Activated effector memory CD4-positive, alpha-beta T cell treated with Interleukin-2 at 50 U/mL for 16 hours (primary cell): ENCODE data around the gene AUNIP.
A peak's percentile ranks its signal among the peaks of the same experiment; 100 is the strongest.

Experiments
- DNase-seq: peaks from one replicate; pipeline ENCODE4 v3.0.0-alpha.2; 2020

The AUNIP gene

DNA sequence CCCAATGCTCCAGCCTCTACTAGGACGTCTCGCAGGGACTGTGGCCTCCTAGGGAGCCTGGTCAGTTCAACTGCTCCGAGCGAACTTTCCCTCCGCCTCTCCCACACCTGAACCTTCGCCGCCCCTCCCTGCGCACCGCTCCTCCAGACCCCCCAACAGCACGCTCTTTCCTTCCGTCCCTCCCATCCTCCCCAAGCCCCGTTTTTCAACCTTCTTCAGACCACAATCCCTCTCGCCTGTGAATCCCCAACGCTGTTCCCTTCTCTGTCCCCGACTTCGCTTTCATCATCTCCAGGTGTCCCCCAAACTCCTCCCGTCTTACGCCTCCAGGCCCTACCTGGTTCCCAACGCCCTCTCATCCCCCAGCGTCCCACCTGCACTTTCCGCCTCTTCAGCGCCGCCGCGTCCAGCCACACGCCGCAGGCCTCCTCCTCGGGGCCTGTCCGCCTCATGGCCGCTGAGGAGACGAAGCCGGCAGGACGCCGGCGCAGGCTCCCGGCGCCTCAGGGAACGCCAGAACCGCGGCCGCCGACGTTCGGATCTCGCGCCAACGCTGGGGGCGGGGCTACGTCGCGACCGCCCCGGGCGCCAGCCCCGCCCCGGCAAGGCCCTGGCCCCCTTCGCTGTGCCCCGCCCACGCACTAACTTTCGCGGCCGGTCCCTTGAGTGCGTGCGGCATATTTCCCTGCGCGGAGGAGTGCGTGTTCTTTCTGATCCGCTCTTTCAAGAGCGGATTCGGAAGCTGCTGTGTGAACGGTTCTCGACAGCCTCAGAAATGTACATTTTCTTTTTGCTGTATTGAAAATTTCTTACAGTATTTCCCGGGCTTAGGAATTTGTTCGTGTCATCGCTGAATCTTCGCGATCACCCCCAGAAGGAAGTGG lies at the start of gene AUNIP:
Gene AUNIP, minus strand, starts transcription at position 552 of the 884 bp plus-strand sequence. Its CDS starts 100 bp downstream, at position 452.
- peak; percentile 81 for DNase-seq

GRCh38 chr1:25909040-25909439 lies 49.8 kb upstream of the AUNIP start:
- no peak for DNase-seq

- no peak for DNase-seq
These were observed 48.9 kb upstream of the AUNIP start for GRCh38 chr1:25908161-25908560.

DNA sequence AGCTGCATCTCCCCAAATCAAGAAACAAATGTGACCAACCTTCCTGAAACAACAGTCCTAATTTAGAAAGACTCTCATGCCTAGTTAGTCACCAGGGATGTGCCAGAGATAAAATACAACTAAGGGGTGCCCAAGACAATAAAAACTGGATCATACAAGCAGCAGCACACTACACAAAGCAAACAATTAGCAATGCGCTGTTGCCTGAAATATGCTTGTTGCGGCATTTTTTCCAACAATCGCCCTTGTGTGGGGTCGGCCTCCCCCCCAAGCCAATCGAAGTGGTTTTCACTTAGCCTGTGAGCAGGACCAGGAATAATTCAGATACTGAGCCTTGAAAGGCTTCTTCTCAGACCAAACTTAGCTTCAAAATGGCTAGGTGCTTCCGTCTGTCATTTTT lies 48.3 kb upstream of the AUNIP start:
- DNase-seq, result no peak

DNA sequence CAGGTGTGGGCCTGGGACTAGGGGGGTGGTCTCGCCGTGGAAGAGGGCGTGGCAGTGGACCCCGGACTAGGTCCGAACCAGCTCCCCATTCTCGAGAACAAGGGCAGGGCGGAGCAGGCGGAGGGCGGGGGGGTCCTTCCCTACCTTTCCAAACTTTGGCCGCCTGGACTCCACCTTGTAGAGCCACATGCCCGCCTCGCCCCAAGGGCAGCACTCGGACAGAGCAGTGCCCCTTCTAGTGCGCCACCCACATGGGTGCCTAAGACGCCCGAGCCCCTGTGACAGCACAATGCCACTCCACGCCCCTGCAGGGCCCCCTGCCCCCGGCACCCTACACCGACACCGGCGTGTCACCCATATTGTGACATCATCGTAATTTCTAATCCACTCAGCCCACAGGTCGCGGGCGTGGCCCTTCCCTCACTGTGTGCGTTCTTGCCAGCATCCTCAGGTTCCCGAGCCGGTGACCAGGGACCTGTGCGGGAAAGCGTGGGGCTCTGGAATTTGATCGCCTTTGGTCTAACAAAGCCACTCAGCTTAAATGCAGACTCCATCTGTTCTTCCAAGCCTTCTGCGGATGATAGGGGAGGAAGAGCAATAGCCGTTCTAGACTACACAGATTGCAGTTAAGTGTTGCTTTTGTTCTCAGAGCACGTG lies 47.5 kb upstream of the AUNIP start:
- no peak for DNase-seq

- peak; percentile 82 for DNase-seq
These were observed 46.7 kb upstream of the AUNIP start, which contains the start of gene STMN1 for GRCh38 chr1:25905680-25906643. TSS of gene STMN1 (minus strand) at chr1:25906419. CDS start at chr1:25904676, 1,743 bp downstream.

- peak; percentile 81 for DNase-seq
These were observed 45.9 kb upstream of the AUNIP start for GRCh38 chr1:25904943-25905679.

GRCh38 chr1:25903986-25904385 lies 44.7 kb upstream of the AUNIP start:
- DNase-seq, result no peak

GRCh38 chr1:25902462-25902861 lies 43.2 kb upstream of the AUNIP start:
- no peak for DNase-seq

DNA sequence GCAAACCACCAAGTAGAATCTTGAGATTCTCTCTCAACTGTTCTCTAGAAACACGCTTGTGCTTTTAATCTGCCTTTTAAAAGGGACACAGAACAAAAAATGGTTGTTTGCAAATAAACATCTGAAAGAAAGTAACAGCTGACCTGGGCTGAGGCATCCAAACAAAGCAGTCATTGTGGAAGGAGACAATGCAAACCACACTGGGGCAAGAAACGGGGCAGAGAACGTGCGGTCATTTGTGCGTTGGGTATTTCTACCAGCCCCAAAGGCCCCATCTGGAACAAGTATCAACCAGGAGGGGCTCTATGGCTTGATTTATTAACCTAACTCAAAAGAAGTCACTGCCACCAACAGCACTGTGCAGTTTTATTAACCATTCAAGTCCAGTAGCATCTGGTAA lies 41.0 kb upstream of the AUNIP start:
- DNase-seq, result no peak

GRCh38 chr1:25899792-25900191 lies 40.5 kb upstream of the AUNIP start:
- no peak for DNase-seq

DNA sequence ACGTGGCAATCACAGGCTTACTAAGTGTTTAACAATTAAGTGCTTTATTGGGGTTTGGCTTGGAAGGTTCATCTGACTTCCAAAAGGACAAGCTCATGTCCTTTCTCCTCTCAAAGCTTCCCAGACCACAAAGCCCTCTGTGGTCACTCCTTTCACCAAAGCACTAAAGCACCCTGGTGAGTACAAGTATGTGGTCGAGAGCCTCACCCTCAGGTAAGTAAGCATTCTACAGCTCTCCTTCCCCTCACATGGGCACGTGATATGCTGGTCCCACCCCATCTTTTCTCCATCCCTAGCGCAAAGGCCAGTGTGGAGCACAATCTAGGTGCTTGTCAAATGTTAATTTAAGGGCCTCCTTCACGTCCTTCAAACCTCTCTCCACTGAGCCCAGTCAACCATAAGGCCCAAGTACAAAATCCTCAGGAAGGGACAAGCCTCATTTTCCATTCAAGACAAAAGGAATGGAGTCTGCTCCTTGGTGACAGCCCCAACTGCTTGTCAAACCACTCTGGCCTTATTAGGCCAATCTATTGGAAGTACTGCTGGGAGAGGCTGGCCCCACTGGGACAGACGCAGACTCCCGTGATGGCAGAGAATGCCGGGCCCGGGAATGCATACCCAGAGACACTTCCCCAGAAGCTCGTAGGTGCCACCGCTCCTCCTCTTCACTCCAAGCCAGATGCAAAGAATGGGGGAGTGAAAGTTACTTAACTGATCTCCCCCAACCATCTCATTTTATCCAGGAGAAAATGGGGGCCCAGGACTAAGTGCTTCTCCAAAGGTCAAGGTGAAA lies 39.2 kb upstream of the AUNIP start:
- no peak for DNase-seq

DNA sequence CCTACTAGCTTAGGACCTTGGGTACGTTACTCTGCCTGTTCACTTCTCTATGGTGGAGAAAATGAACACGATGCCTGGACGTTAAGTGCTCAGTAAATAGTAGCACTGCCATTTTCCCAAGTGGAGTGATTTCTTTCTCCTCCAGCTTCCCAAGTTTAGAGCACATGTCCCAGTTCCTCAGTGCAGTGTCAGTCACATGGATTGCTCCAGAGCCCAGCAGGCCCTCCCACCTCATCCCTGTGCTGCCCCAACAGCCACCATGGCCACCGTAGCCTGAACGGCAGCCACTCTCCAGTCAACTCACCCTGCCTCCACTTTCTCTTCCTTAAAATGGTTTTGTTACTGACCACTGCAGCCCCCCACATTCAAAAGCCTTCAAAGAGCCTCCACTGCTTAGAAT lies 38.5 kb upstream of the AUNIP start:
- no peak for DNase-seq

GRCh38 chr1:25896266-25896665 lies 37.0 kb upstream of the AUNIP start:
- no peak for DNase-seq

DNA sequence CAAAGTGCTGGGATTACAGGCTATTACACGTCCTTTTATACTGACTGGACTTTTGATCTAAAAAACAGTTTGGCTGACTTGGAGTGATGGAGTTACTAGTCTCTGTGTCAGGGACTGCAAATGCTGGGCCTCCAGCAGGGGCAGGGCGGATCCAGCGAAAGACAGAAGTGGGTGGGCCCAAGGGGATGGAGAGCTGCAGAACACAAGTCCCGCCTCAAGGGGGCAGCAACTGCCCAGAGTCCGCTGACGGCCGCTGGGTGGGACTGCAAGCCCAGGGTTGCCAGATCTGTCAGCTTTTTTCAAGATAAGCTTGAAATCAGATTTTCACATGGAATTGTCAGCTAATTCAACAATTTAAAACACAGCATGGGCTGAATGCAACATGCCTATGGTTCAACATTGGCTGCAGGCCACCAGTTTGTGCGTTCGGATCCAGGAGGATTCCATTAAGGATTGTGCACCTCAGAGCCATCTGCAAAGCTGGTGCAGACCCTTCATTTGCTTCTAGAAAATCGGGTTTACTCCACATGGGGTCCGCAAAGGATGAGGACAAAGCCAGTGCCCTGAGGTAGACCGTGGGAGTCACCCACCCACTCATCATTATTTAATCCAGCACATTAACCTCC lies 36.2 kb upstream of the AUNIP start:
- DNase-seq, result peak; percentile 85

DNA sequence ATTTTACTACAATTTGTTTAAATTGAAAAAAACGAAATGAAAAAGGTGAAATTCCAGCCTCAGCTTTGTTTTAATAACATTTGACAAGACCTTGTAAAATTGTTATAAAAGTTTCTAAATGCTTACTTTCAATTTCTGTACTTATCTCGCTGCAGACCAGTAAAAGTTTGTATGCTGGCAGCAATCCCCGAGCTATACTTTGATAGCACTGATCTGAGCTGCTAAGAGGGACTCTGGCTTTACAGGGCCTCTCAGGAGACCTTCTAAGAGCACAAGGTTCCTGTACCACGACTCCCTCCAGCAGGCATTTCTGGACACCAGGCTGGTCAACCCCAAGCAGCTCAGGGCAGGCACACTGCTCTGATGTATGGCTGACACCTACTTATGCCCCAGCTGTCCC lies 33.9 kb upstream of the AUNIP start:
- DNase-seq, result no peak

- no peak for DNase-seq
These were observed 32.3 kb upstream of the AUNIP start for GRCh38 chr1:25891606-25892005.

DNA sequence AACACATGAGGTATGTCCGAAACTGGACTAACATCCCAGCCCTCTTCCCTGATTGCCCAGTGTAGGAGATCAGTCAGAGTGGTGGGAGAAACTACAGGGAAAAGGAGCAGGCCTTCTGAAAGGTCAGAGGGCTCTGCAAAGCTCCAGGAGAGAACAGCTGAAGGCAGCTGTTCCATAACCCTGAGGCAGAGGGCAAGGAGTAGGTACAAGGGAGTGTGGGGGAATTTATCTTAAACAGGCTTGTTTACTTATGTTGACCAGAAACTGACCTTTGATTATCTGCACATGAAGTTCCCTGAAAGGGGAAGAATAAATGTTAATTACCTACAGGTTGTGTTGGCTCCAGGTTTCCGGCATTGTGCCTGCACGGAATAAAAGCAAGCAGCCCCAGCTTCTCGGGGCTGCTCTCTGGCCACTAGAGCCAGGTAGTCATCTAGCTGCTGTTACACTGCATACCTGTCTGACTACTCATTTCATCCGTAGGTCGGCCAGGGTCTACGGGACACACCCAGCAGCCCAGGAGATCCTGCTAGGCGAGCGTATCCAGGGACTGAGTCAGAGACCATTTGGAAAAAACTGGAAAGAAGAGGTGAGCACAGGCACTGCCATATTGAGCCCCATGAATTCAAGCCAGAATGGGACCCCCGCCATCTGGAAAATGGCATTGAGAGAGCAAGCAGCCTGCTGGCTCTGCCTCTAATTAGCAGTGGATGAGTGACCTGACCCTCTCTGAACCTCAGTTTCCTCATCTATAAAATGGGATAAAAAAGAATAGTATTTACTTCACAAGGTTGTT lies 31.2 kb upstream of the AUNIP start:
- no peak for DNase-seq

- DNase-seq, result no peak
These were observed 30.2 kb upstream of the AUNIP start for GRCh38 chr1:25889470-25889869.

DNA sequence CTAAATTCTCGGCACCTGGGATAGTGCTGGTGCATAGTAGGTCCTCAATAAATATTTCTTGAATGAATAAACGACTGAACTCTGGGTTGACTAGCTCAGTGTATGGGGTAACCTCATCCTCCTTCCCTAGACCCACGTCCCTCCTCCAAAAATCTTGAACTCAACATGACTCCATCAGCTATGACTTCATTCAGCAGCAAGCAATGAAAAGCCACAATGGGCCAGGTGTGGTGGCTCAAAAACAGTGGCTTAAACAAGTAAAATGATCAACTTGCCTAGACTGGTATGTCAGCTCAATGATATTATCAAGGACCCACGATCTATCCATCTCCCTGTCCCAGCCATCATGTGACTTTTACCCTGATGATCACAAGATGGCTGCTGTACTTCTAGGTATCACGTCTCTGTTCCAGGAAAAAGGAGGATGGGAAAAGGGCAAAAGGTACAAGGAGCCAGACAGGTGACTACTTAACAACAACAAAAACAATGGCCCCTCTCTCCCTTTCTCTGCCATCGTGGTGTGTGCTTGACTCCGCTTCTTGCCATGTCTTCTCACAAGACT lies 29.2 kb upstream of the AUNIP start:
- no peak for DNase-seq
